GM21515 (cell line): ENCODE data around the gene KLHL30.

Experiments used
- ATAC-seq: cut with Tn5 transposase; IDR thresholded peaks from one replicate; pipeline ENCODE4 v1.9.1; 2021; ENCODE audit not compliant: unreplicated experiment

KLHL30 gene

DNA sequence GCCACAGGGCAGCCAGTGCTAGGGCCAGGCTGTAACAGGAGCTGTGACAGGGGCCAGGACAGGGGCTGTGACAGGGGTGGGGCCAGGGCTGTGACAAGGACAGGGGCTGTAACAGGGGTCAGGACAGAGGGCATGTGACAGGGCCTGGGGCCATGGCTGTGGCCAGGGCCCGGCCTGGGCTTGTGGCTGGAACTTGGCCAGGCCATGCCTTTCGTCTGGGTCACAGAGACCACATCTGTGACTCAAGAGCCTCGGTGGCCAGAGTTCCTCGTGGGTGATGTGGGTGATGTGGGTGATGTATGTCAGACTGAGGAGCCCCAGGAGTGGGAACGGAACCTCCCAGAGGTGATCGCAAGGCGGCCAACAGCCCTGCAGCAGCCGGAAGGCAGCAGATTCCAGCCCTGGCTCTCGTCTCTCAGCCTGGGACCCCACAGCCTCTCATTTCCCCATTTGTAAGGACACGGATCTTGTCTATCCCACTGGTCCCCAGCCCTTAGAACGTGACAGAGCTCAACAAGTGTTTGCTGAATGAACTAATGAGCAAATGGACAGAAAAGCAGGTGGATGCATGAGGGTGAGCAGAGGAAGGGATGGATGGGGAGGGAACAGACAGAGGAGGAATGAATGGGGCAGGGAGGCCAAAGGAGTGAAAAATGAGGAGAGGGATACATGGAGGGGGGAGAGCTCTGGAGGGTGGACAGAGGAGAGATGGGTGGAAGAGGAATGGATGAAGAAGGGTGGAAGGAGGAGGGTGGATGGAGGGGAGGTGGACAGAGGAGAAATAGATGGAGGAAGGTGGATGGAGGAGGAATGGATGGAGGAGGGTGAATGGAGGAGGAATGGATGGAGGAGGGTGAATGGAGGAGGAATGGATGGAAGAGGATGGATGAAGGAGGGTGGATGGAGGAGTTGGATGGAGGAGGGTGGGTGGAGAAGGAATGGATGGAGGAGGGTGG, 21.0 kb upstream of the KLHL30 start:
- ATAC-seq, result no peak

DNA sequence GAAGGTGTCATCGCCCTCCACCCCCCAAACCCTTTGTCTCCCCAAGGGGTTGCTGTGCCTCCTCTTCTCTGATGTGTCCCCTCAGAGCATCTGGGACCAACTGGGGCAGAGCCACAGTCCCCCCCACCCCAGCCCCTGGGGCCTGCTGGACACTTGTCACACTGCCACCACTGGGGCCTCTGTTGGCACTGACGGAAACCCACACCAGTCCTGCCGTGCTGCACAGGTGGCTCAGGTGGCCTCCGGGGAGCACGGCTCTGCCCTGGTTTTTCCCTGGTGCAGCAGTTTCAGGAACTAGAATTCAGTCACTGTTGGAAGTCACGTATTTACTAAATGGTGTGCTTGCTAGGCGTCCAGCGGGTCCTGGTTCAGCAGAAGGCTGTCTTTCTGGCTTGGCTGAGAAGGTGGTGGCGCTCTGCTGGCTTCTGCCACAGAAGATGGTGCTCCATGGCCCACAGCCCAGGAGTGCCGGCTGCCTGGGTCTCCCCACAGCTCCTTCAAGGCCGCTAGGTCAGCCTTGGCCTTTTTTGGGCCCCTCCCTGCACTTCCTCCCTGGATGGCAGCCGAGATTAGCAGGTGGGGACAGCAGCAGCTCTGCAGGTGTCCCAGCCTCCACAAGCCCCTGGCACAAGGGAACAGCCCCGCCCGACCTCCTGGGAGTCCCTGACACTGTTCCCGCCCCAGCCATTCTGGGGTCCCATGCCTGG, 18.6 kb upstream of the KLHL30 start:
- ATAC-seq, result no peak

DNA sequence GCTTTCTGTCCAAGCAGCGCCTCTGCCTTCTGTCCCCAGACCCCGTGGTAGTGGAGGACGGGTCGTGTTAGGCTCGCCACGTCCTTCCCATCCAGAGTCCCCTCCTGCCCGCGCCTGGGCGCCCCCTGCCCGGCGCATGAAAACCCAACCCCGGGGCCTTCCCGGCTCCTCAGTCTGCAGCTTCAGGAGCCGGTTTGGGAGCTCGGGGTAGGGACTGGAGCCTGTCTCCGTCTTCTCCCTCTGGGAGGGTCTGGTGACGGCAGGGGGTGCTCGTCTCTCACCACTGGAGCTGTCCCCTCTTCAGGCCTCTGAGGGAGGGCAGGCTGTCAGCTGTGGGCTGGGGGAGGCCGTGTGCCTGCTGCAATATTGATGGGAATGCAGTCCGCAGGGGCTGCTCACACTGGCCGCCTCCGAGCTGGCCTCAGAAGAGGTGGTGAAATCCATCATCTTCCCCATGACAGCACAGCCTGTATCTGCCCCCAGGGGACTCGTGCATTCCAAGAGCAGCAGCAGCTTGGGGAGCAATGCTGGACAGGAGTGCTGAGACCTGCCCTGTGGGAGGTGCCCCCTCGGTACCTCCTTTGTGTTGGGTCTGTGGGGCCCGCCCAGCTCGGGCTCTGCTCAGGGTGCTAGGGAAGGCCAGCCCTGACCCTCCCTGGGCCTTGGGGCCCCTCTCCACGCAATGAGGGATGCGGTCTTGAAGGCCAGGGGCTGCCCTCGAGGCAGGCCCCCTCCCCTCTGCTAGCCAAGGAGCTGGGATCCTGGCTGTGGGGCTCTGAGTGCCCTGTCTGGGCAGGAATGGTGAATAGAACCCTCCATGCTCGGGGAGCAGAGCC, 17.8 kb upstream of the KLHL30 start:
- ATAC-seq, result no peak

DNA sequence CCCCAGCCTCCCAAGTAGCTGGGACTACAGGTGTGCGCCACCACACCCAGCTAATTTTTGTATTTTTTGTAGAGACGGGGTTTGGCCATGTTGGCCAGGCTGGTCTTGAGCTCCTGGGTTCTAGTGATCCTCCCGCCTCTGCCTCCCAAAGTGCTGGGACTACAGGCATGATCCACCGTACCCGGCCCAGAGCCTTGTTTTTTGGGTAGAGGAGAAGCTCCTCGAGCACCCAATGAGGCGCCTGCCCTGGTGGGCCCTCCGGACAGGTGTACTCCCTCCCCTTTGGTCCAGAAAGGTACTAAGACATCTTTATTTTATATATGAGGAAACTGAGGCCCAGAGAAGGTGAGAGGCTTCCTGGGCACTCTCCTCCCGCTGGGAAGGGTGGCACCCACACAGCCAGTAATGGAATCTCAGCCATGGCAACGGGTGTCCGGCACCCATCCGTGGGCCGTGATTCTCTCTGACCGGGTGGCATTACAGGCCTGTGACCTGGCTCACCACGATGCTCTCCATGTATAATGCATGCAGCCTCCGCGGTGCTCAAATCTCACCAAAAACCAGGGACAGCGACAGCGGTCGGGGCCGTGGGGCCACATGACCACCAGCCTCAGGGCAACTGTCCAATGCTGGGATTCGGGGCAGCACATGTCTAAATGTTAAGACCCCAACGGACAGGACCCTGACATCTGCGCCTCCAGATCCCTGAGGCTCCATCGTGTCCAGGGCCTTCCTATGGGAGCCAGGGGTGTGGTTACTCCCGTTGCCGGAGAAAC, 16.8 kb upstream of the KLHL30 start:
- no peak for ATAC-seq

DNA sequence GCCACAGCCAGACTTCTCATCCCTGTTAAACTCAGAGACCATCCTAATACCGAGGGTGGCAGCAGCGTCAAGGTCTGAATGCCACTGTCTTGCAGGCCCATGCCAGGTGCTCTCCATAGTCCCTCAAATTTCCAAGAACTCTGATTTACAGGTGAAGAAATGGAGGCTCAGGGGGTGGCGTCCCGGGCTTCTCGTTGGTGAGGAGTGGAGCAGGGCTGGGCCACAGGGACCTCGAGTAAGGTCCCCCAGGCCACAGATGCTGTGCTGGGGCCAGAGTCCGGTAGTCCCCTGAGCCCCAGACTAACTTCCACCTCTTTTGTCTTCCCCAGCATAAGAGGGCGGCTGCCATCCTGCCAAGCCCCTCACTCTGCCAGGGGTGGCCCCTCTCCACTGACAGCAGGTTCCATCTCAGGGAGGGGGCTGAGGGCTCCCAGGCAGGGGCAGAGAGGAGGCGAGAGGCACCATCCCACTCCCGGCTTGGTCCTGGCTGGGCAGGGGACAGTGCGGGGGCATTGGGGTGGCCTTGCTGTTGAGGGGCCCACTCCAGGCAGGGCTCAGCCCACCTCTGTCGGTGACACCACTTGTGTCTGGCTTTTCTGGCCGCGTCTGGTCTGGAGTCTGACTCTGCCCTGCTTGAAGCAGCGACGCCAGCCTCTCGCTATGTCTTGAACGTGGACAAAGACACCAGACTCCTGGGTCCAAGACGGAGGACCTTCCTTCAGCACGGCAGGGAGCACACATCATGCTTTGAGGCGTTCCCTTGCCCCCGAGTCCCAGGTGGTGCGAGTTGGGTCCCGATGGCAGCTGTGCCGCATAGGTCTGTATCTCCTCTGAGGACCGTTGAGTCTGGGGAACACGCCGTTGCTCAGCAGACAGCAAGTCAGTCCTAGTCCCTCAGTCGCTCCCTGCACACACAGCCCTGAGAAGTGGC, 15.9 kb upstream of the KLHL30 start:
- ATAC-seq, result no peak

DNA sequence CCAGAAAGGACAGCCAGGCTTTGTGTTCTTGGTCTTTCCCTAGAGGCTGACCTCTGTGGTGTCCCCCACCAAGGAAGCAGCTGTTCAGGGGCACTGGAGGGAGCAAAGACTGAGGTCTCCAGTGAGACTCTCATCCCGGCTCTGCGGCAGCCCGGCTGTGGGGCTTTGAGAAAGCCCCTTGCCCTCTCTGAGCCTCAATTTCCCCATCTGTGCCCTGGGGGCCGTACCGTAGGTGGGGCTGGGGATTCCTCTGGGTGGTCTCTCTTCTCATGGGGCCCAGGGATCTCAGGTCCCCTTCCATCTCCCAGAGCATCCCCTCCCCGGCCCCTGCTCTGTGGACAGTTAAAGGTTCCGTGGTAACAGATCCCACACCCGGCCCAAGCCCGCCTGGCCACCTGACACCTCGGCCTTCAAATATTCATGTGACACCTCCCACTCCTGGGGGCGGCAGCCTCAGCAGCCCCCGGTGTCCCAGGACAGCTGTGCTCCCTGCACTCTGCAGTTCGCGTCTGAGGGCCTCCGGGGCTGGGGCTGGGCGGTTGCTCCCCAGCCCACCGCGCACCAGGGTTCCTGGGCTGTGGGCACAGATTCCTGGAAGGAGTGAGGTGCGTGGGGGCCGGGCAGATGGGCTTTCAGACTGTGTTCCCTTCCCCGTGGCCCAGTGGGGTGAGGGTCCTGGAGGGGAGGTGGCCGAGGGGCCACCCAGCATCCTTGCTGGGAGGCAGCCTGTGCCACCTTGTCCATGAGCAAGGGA, 15.1 kb upstream of the KLHL30 start:
- ATAC-seq, result no peak

DNA sequence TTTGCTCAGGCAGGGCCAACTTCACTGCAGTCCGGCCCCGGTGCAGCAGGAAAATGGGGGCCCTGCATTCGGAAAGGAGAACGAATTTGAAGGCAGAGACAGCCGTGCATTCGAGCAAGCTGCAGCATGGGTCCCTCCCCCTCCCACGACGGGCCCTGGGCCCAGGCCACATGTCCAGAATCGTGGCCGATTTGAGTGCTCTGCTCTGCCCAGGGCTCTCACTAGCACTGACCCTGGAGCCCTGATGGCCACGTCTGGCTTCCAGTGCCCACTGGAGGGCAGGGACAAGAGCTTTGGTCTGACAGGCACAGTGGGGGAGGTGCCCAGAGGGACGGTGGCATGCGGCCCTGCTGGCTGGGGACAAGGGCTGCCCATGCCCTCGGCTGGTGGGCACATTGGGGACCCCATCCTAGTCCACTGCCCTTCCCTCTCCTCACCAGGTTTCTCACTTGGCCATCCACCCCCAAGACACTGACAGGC, 14.4 kb upstream of the KLHL30 start:
- no peak for ATAC-seq

DNA sequence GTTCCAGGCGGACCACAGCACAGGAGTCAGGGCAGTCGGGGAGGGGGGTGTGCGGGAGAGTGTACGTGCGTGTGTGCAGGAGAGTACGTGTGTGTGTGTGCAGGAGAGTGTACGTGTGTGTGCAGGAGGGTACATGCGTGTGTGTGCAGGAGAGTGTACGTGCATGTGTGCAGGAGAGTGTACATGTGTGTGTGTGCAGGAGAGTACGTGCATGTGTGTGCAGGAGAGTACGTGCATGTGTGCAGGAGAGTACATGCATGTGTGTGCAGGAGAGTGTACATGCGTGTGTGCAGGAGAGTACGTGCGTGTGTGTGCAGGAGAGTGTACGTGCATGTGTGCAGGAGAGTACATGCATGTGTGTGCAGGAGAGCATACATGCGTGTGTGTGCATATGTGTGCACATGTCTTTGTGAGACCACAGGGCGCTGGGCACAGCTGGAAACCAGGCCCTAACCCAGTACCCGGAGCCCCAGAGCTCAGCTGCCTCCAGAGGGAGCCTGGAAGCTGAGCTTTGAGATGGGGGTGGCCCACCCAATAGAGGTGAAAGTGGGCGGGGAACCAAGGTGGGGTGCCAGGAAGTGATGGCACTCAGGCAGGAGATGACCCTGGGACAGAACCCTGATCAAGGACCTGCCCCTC, 13.9 kb upstream of the KLHL30 start:
- ATAC-seq, result no peak

DNA sequence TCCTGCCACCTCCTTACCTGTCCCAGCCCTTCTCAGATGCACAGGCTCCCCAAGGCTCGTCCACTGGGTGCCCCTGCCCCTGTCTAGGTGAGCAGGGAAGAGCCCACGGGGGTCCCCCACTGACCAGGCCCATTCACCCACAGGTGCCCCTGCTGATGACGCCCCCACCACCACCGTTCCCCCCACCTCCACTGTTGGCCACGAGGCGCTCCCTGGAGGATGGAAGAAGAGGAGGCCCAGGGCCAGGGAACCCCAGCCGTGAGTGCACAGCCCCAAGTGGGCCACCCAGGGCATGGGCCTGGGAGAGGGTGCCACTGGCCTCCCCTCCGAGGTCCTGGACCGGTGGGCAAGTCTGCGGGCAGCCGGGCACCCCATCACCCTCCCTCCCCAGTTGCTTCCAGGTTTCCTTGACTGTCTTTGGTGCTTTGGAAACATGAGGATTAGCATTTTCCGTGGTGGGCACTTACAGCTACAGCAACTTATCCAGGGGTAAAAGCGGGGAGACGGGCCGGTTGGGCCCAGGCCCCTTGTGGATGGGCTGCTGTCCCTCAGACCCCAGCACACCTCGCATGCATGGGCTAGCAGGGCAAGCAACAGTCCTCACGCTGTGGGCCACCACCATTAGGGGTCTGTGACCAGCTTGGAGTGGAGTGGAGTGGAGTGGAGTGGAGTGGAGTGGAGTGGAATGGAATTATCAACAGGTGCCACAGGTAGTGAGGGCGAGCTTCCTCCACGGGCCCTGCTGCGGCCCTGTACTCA, 13.2 kb upstream of the KLHL30 start:
- ATAC-seq, result no peak

DNA sequence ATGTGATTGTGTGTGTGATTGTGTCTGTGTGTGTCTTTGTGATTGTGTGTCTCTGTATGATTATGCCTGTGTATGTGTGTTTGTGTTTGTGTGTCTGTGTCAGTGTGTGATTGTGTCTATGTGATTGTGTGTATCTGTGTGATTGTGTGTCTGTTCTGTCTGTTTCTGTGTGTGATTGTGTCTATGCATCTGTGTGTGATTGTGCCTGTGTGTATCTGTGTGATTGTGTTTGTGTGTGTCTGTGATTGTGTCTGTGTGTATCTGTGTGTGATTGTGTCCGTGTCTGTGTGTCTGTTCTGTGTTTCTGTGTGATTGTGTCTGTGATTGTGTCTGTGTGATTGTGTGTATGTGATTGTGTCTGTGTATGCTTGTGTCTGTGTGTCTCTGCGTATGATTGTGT, 12.1 kb upstream of the KLHL30 start:
- ATAC-seq, result no peak

DNA sequence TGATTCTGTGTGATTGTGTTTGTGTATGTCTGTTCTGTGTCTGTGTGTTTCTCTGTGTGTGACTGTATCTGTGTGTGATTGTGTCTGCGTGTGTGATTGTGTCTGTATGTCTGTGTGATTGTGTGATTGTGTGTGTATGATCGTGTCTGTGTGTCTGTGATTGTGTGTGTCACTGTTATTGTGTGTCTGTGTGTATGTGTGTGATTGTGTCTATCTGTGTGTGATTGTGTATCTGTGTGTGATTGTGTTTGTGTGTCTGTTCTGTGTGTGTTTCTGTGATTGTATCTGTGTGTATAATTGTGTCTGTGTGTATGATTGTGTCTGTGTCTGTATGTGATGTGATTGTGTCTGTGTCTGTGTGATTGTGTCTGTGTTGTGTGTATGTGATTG, 11.7 kb upstream of the KLHL30 start:
- no peak for ATAC-seq

DNA sequence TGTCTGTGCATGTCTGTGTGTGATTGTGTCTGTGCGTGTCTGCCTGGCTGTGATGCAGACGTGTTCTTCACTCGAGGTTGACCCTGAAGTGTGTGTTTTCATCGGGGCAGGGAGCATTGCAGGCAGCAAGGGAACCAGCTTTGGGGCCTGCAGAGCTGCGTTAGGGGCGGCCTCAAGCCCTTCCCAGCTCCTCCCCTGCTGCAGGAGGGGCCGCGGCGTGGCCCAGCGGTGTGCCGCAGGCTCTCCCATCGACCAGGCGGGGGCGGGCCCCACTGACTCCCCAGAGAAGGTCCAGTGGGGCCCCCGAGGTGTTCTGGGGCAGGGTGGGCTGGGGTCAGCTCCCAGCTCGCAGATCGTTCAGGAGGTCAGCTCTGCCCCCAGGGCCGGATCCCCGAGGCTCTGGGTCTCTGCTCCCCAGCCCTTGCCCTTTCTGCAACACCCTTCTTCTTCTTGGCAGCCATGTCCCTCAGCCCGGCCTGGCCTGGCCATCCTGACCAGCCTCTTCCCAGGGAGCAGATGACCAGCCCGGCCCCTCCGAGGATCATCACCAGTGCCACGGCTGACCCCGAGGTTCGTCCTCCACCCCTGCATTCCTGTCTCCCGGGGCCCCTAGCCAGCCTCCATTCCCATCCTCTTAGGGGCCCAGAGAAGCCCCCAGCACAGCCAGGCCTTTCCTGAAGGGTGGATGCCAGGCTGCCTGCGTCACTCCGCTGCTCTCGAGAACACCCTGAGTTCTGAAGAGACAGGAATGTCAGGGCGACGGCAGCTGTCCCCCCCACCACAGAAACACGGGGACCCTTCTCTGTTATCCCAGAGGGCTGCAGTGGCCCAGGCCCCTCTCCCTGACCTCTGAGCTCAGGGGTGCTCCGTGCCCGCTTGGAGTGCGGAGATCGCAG, 11.1 kb upstream of the KLHL30 start:
- no peak for ATAC-seq

DNA sequence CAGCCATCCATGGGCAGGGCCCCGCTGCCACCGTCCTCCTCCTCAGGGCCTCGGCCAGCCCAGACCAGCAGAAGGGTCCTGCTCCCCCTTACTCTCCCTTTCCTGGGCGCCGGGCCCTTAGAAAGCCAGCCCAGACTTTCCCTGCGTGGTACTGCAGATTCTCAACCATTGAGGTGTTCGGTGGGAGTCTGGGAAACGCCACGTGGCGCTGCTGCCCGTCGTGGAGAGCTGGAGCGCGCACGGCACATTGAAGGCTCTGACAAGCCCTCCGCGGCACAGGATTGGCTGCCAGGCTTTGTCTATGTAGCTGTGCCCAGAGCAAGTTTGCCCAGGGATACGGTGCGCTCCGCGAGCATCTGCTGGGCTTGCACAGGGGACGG, 10.4 kb upstream of the KLHL30 start:
- ATAC-seq, result no peak

DNA sequence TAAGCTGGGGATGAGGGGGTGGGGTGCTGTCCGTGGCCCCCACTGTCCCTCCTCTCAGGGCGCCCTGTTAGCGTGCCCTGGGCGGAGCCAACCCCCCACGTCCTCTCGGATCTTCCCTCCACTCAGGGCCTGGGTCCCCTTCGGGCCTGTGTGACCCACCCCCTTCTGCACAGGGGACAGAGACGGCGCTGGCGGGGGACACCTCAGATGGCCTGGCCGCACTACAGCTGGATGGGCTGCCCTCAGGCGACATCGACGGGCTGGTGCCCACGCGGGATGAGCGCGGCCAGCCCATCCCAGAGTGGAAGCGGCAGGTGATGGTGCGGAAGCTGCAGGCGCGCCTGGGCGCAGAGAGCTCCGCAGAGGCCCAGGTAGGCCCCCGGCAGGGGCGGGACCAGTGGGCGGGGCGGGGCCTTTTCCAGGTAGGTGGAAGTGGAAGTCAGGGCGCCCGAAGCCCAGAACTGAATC, 9.9 kb upstream of the KLHL30 start:
- ATAC-seq, result no peak

DNA sequence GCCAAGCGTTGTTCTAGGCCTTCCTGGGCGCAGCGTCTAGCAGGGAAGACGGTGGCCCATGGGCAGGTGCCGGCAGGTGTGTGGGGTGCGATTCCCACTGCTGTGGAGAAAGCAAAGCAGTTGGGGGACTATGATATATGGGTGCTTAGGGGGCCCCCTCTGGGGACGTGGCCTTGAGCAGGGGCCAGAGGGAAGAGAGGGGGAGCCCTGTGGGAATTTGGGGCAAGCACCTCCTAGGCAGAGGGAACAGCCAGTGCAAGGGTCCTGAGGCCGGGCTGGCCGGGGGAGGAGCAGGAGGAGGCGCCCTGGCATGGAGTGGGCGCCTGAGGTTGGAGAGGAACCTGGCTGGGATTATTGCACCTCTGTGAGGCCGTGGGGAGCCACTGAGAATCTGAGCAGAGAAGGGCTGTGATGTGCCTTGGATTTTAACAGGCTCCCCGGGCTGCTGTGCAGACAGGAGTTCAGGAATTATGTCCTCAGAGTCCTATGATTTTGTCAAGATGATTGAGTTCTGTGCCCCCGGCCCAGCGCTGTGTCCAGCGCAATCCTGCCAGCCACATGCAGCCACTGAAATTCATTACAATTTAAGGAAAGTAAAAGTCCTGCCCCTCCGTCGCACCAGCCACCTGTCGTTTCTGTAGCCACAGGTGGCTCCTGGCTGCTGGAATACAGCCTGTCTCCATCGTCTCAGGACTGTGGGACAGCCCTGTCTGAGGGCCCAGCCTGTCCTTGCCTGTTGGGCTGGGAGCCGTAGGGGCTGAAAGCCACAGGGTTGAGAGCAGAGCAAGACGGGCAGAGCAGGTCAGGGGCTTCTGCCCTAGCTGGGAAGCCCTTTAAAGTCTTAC, 9.1 kb upstream of the KLHL30 start:
- ATAC-seq, result no peak
